H1 (cell line): ENCODE data around the gene NAV3.

Experiments used
- CEBPB ChIP-seq: IDR thresholded peaks from 2 replicates; pipeline ENCODE4 v1.6.1; 2012; ENCODE audit warnings: low read depth, low read length
- POLR2A ChIP-seq, 2 experiments: IDR thresholded peaks; 1 replicate in 1 of 2; 2 replicates in 1 of 2; pipeline ENCODE4 v1.6.1; 2011; ENCODE audit warnings: low read depth in 2 of 2, low read length in 2 of 2, mild to moderate bottlenecking in 2 of 2; ENCODE audit errors: control extremely low read depth in 1 of 2

GRCh38 chr12:77850129-77850528 is 19.4 kb downstream of the NAV3 start:
- TF ChIP-seq CEBPB = no peak
- no peak for TF ChIP-seq POLR2A (IDR thresholded peaks at IDR 0.05; ENCODE audit: control extremely low read depth in 1 of 2, low read depth in 2 of 2, low read length in 2 of 2)
